ENCODE results near the gene COMT.

COMT gene

DNA sequence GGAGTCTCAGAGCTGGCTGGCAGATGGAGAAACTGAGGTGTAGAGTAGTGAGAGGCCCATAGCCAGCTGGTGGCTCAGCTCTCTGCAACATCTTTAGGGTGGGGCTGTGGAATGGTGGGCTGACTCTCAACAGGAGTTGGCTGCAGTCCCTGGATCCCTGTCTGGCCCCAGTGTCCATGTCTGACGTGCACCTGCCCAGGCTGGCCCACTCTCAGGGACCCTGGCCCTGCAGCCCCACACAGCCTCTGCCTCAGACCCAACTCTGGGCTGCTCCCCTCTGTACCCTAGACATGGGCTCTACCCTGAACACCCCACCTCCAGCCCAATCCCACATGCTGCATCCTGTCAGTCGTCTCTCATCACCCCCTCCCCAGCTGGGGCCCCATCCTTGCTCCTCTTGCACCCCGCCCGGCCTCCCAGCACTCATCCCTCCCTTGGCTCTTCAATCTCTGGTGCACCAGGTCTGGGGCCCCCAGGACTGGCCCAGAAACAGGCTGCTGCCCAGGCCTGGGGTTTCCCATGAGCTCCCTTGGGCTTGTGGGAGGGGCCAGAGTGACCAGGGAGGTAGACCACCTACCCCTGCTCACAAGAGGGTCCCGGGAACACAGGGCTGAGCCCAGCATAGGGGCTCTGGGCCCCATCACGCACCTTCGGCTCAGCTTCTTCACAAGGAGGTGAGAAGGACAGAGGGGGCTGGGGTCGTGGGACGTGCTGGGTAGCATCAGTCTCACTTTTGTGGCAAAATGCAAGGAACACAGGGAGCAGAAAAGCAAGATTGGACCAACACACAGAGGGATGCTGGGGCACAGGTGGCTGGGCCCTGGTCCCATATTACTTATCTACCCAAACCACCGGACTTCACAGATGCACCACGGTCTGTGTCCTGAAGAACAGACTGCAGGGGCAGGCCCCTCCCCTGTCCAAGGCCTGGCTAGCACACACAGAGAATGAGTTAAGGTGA is 43.6 kb downstream of the COMT start:
- no peak overlapping the region for H3K14ac ChIP-seq (ENCODE audit: low read length in 2 of 2)
- no peak overlapping the region for H2BK120ac ChIP-seq (ENCODE audit: low read depth, low read length)
- no peaks in the 10 kb centered on the region for H3K9me3 ChIP-seq (ENCODE audit: control insufficient read depth, low read length)
- no peak overlapping the region for H3K9ac ChIP-seq (ENCODE audit: low read length)
- no peak overlapping the region for H3K4me2 ChIP-seq (ENCODE audit: low read length, poor library complexity, severe bottlenecking)
- peak overlapping the region; percentile 71 for H2AK5ac ChIP-seq (ENCODE audit: low read length, severe bottlenecking)
- peaks cover 40% of the 10 kb centered on the region for H3K79me1 ChIP-seq (replicated peaks; ENCODE audit: low read length, poor library complexity, severe bottlenecking)
- peaks cover 46% of the 10 kb centered on the region for H3K4me1 ChIP-seq (ENCODE audit: control insufficient read depth, insufficient read depth, low read depth, low read length)
- DNase-seq: no peak
- H3K27ac ChIP-seq (ENCODE audit: low read length, poor library complexity, severe bottlenecking): no peak overlapping the region
- H3K4ac ChIP-seq (ENCODE audit: low read depth in 1 of 2, low read length in 2 of 2): no peak overlapping the region
- no peak overlapping the region for H3K18ac ChIP-seq (ENCODE audit: low read depth in 1 of 2, low read length in 2 of 2)
- no peak overlapping the region for H4K8ac ChIP-seq (ENCODE audit: low read length)
- no peak overlapping the region for H2AFZ ChIP-seq (ENCODE audit: low read depth, low read length)
- no peak overlapping the region for H2BK15ac ChIP-seq (ENCODE audit: low read depth, poor library complexity, severe bottlenecking)
- H3K36me3 ChIP-seq (ENCODE audit: control insufficient read depth in 1 of 2, insufficient read depth in 2 of 2, low read depth in 1 of 2, low read length in 2 of 2): peaks cover 0 to 24% of the 10 kb centered on the region in 2 experiments
- H2BK12ac ChIP-seq (ENCODE audit: low read length in 2 of 2): no peak overlapping the region
- H4K91ac ChIP-seq (ENCODE audit: low read length): no peak overlapping the region
- no peak overlapping the region for H3K23ac ChIP-seq (ENCODE audit: low read length in 2 of 2)
- 89% methylated on average over 11 of the region's 11 CpGs for WGBS
- H2BK5ac ChIP-seq (ENCODE audit: low read depth, low read length, poor library complexity, severe bottlenecking): no peak overlapping the region
- H3K4me3 ChIP-seq (ENCODE audit: insufficient read depth in 1 of 2, low read depth in 1 of 2, low read length in 2 of 2): no peak overlapping the region
- H3K27me3 ChIP-seq (ENCODE audit: control insufficient read depth in 1 of 2, insufficient read depth in 1 of 2, low read length in 2 of 2): no peaks in the 10 kb centered on the region

DNA sequence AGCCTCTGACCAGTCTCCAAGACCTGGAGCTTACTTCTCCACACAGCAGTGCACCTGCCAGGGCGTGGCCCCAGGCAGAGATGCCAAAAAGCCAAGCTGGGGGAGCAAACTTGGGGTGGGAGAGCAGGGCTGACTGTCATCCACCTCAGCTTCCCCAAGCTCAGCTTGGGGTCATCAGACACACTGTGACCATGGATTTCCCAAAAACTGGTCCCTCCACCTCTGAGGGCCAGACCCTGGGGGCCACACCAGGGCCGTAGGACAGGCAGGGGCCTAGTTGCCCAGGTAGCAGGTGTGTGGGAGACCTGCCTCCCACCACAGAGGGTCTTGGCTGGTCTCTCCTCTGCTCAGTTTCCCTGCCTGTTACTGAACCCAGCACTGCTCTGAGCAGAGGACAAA is 44.4 kb downstream of the COMT start:
- peaks cover 40% of the 10 kb centered on the region for H3K79me1 ChIP-seq (replicated peaks; ENCODE audit: low read length, poor library complexity, severe bottlenecking)
- no peak overlapping the region for H3K18ac ChIP-seq (ENCODE audit: low read depth in 1 of 2, low read length in 2 of 2)

DNA sequence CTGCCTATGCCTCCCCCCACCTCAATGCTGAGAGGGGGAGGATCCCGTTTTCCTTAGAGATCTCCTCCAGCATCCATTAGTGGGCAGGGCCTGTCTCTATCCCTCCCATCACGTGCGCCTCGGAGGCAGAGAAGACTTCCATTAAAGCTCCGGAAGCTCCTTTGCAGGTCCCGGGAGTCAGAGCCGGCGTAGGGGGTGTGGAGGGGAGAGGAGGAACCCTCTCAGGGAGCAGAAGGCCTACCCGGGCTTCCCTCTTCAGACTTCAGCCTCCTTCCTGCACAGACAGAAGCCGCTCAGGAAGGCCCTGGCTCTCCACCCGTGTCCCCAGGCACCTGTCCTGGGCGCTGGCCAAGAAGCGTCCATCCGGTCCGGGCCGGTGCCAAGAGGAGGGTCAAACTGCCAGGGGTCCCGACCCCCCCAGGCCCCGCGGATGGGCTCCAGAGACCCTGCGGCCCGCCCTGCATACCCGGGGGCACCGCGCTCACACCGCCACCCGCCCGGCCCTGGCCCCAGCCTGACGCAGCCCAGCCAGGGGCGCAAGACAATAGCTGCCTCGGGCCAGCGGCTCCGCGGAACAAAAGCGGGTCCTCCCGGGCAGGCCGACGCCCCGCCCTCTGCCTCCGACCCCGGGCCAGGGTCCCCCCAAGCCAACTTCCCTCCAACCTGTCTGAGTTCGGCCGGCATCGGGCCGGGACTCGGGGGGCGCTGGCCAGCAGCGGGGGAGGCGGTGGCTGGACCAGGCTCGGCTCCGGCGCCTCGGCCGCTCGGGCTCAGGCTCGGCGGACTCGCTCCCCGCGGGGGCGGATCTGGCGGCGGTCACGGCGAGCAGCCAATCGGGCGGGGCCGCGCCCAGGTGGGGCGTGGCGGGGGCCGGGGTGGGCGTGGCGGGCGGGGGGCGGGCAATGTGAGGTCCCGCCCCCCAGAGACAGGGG is 45.1 kb downstream of the COMT start:
- H3K79me1 ChIP-seq (replicated peaks; ENCODE audit: low read length, poor library complexity, severe bottlenecking): peaks cover 39% of the 10 kb centered on the region
- peak overlapping the region; percentile 84 for H3K9ac ChIP-seq (ENCODE audit: low read length)
- no peak overlapping the region for H2AK5ac ChIP-seq (ENCODE audit: low read length, severe bottlenecking)
- peaks cover 0 to 2% of the 10 kb centered on the region in 2 experiments for H3K27me3 ChIP-seq (ENCODE audit: control insufficient read depth in 1 of 2, insufficient read depth in 1 of 2, low read length in 2 of 2)
- no peak overlapping the region for H3K23ac ChIP-seq (ENCODE audit: low read length in 2 of 2)
- no peak overlapping the region for H3K14ac ChIP-seq (ENCODE audit: low read length in 2 of 2)
- peaks cover 58% of the 10 kb centered on the region for H3K4me1 ChIP-seq (ENCODE audit: control insufficient read depth, insufficient read depth, low read depth, low read length)
- peak overlapping the region; percentile 86 for H3K4me2 ChIP-seq (ENCODE audit: low read length, poor library complexity, severe bottlenecking)
- no peak overlapping the region for H2BK120ac ChIP-seq (ENCODE audit: low read depth, low read length)
- no peak overlapping the region for H3K27ac ChIP-seq (ENCODE audit: low read length, poor library complexity, severe bottlenecking)
- peak overlapping the region; percentile 9 to 47 for H3K4ac ChIP-seq (ENCODE audit: low read depth in 1 of 2, low read length in 2 of 2)
- H3K18ac ChIP-seq (ENCODE audit: low read depth in 1 of 2, low read length in 2 of 2): peak overlapping the region; percentile 63 to 65
- peak; percentile 77 for DNase-seq
- peak overlapping the region; percentile 68 to 84 for H3K4me3 ChIP-seq (ENCODE audit: insufficient read depth in 1 of 2, low read depth in 1 of 2, low read length in 2 of 2)
- no peaks in the 10 kb centered on the region for H3K9me3 ChIP-seq (ENCODE audit: control insufficient read depth, low read length)
- peaks cover 0 to 9% of the 10 kb centered on the region in 2 experiments for H3K36me3 ChIP-seq (ENCODE audit: control insufficient read depth in 1 of 2, insufficient read depth in 2 of 2, low read depth in 1 of 2, low read length in 2 of 2)
- peak overlapping the region; percentile 39 for H2BK5ac ChIP-seq (ENCODE audit: low read depth, low read length, poor library complexity, severe bottlenecking)
- no peak overlapping the region for H2BK12ac ChIP-seq (ENCODE audit: low read length in 2 of 2)
- H4K8ac ChIP-seq (ENCODE audit: low read length): peak overlapping the region; percentile 5
- WGBS: 1% methylated on average over 39 of the region's 76 CpGs
- no peak overlapping the region for H2BK15ac ChIP-seq (ENCODE audit: low read depth, poor library complexity, severe bottlenecking)
- H2AFZ ChIP-seq (ENCODE audit: low read depth, low read length): peak overlapping the region; percentile 68
- H4K91ac ChIP-seq (ENCODE audit: low read length): no peak overlapping the region

More for the DNA sequence above, 44.4 kb downstream of the COMT start:
- Histone ChIP-seq H2BK5ac (ENCODE audit: low read depth, low read length, poor library complexity, severe bottlenecking) (no peak overlapping the region), H3K36me3 (ENCODE audit: control insufficient read depth in 1 of 2, insufficient read depth in 2 of 2, low read depth in 1 of 2, low read length in 2 of 2) (peaks cover 0 to 16% of the 10 kb centered on the region in 2 experiments), H3K4ac (ENCODE audit: low read depth in 1 of 2, low read length in 2 of 2) (no peak overlapping the region), H3K9me3 (ENCODE audit: control insufficient read depth, low read length) (no peaks in the 10 kb centered on the region), H3K9ac (ENCODE audit: low read length) (peak overlapping the region; percentile 84), H2AFZ (ENCODE audit: low read depth, low read length) (no peak overlapping the region), H4K8ac (ENCODE audit: low read length) (no peak overlapping the region), H2BK120ac (ENCODE audit: low read depth, low read length) (no peak overlapping the region), H3K4me3 (ENCODE audit: insufficient read depth in 1 of 2, low read depth in 1 of 2, low read length in 2 of 2) (peak overlapping the region; percentile 68 to 84), H2AK5ac (ENCODE audit: low read length, severe bottlenecking) (peak overlapping the region; percentile 49), H4K91ac (ENCODE audit: low read length) (peak overlapping the region; percentile 30), H3K14ac (ENCODE audit: low read length in 2 of 2) (no peak overlapping the region), H3K4me1 (ENCODE audit: control insufficient read depth, insufficient read depth, low read depth, low read length) (peaks cover 53% of the 10 kb centered on the region), H2BK12ac (ENCODE audit: low read length in 2 of 2) (no peak overlapping the region), H3K27ac (ENCODE audit: low read length, poor library complexity, severe bottlenecking) (no peak overlapping the region), H2BK15ac (ENCODE audit: low read depth, poor library complexity, severe bottlenecking) (no peak overlapping the region), H3K27me3 (ENCODE audit: control insufficient read depth in 1 of 2, insufficient read depth in 1 of 2, low read length in 2 of 2) (peaks cover 0 to under 1% of the 10 kb centered on the region in 2 experiments), H3K4me2 (ENCODE audit: low read length, poor library complexity, severe bottlenecking) (peak overlapping the region; percentile 86), H3K23ac (ENCODE audit: low read length in 2 of 2) (peak overlapping the region in 1 of 2 experiments; percentile 24)
- 88% methylated on average over 2 of the region's 2 CpGs for WGBS
- no peak for DNase-seq
